Measurements from ENCODE around the gene PXMP4.

Gene PXMP4

GRCh38 chr20:33660035-33660684 lies 60.0 kb downstream of the PXMP4 start:
- no peak for TF ChIP-seq CTCF (IDR thresholded peaks at IDR 0.05; ENCODE audit: extremely low read depth, insufficient read depth, missing control alignments)
- no peak for DNase-seq (ENCODE audit: low spot score)
- in situ Hi-C loops (cut with MboI; ENCODE audit: low pct_unique_long_range_greater_than_20kb, low sequenced_read_pairs, unreplicated experiment), result no loop called here

GRCh38 chr20:33659341-33660034 lies 60.6 kb downstream of the PXMP4 start:
- no peak for DNase-seq (ENCODE audit: low spot score)
- in situ Hi-C loops (cut with MboI; ENCODE audit: low pct_unique_long_range_greater_than_20kb, low sequenced_read_pairs, unreplicated experiment), result loop anchor here (10.0 kb wide), 1 partner anchor 205 kb away; no protein-coding TSS in a partner anchor
- no peak for TF ChIP-seq CTCF (IDR thresholded peaks at IDR 0.05; ENCODE audit: extremely low read depth, insufficient read depth, missing control alignments)

GRCh38 chr20:33658929-33659328 lies 61.2 kb downstream of the PXMP4 start:
- in situ Hi-C loops (cut with MboI; ENCODE audit: low pct_unique_long_range_greater_than_20kb, low sequenced_read_pairs, unreplicated experiment), result loop anchor here (10.0 kb wide), 1 partner anchor 204 kb away; no protein-coding TSS in a partner anchor
- TF ChIP-seq CTCF (IDR thresholded peaks at IDR 0.05; ENCODE audit: extremely low read depth, insufficient read depth, missing control alignments), result no peak
- no peak for DNase-seq (ENCODE audit: low spot score)

- DNase-seq (ENCODE audit: low spot score), result no peak
- in situ Hi-C loops (cut with MboI; ENCODE audit: low pct_unique_long_range_greater_than_20kb, low sequenced_read_pairs, unreplicated experiment), result loop anchor here (10.0 kb wide), 1 partner anchor 204 kb away; no protein-coding TSS in a partner anchor
- TF ChIP-seq CTCF (IDR thresholded peaks at IDR 0.05; ENCODE audit: extremely low read depth, insufficient read depth, missing control alignments), result no peak
Observed at GRCh38 chr20:33658510-33658909, 61.6 kb downstream of the PXMP4 start.

- no peak for TF ChIP-seq CTCF (IDR thresholded peaks at IDR 0.05; ENCODE audit: extremely low read depth, insufficient read depth, missing control alignments)
- in situ Hi-C loops (cut with MboI; ENCODE audit: low pct_unique_long_range_greater_than_20kb, low sequenced_read_pairs, unreplicated experiment), result loop anchor here (10.0 kb wide), 1 partner anchor 203 kb away; no protein-coding TSS in a partner anchor
Observed at GRCh38 chr20:33657704-33658095, 62.4 kb downstream of the PXMP4 start.

GRCh38 chr20:33656783-33657703 lies 63.1 kb downstream of the PXMP4 start:
- in situ Hi-C loops (cut with MboI; ENCODE audit: low pct_unique_long_range_greater_than_20kb, low sequenced_read_pairs, unreplicated experiment), result loop anchor here (10.0 kb wide), 1 partner anchor 202 kb away; no protein-coding TSS in a partner anchor
- DNase-seq (ENCODE audit: low spot score), result no peak
- TF ChIP-seq CTCF (IDR thresholded peaks at IDR 0.05; ENCODE audit: extremely low read depth, insufficient read depth, missing control alignments), result no peak

More at GRCh38 chr20:33657704-33658095, 62.4 kb downstream of the PXMP4 start:
- DNase-seq (ENCODE audit: low spot score), result no peak

All from GM13977 (cell line).